D721Med (cell line): ENCODE measurements around the gene CCDC60.
A peak's percentile ranks its signal among the peaks of the same experiment; 100 is the strongest.

ENCODE experiments used
- DNase-seq: peaks from one replicate; pipeline ENCODE4 v3.0.0; 2011; ENCODE audit warnings: low spot score; ENCODE audit not compliant: insufficient read length
- FAIRE-seq: peaks from 2 replicates; lab custom pipeline; 2011; peaks lifted over from hg19 to GRCh38; lab: Jason Lieb, UNC
- TF ChIP-seq, protein P1 (sequence below): IDR thresholded peaks from 2 replicates; pipeline ENCODE4 v1.5.1; 2012; ENCODE audit warnings: mild to moderate bottlenecking, control low read depth; ENCODE audit not compliant: insufficient read depth; ENCODE audit errors: missing control alignments

Gene CCDC60

DNA sequence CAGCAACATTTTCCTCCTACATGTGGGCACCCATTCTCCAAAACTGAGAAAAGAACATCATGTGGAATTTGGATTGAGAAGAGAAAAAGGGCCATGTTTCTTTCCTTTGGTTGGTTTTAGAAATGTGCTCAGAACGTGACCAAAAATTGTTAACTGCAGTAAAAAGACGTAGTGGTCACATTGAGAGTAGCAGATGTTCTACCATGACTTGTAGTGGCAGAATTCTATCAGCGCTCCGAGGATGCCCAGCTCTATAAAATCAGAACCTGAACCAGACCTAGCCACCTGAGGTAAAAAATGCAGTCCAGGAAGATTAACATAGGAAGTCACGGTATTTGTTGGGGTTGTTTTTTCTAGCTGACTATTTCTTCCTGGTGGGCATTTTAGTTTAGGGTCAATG is 157.3 kb downstream of the CCDC60 start:
- TF ChIP-seq, protein P1, sequence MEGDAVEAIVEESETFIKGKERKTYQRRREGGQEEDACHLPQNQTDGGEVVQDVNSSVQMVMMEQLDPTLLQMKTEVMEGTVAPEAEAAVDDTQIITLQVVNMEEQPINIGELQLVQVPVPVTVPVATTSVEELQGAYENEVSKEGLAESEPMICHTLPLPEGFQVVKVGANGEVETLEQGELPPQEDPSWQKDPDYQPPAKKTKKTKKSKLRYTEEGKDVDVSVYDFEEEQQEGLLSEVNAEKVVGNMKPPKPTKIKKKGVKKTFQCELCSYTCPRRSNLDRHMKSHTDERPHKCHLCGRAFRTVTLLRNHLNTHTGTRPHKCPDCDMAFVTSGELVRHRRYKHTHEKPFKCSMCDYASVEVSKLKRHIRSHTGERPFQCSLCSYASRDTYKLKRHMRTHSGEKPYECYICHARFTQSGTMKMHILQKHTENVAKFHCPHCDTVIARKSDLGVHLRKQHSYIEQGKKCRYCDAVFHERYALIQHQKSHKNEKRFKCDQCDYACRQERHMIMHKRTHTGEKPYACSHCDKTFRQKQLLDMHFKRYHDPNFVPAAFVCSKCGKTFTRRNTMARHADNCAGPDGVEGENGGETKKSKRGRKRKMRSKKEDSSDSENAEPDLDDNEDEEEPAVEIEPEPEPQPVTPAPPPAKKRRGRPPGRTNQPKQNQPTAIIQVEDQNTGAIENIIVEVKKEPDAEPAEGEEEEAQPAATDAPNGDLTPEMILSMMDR = no peak
- DNase-seq = no peak
- no peak for FAIRE-seq

DNA sequence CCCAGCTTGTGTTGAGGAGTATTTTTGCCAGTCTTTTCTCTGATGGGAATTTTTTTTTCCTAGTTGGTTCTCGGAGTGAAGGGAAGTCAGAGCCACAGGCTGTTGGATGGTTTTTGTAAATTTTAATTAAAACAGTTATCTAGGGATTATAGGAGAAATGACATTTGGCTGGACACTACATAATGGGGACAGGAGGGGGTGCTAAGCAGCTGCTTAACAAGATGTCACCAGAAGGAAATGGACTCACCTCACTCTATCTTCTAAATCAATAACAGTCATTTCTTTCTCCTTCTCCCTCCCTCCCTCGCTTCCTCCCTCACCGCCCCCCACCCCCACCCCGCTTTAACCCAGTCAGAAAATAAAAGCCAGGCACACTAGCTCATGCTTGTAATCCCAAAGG is 165.7 kb downstream of the CCDC60 start:
- DNase-seq (no peak), FAIRE-seq (no peak)
- TF ChIP-seq, protein P1 = no peak

GRCh38 chr12:119501052-119501451 is 166.5 kb downstream of the CCDC60 start:
- no peak for DNase-seq
- no peak for FAIRE-seq
- TF ChIP-seq, protein P1 = no peak

DNA sequence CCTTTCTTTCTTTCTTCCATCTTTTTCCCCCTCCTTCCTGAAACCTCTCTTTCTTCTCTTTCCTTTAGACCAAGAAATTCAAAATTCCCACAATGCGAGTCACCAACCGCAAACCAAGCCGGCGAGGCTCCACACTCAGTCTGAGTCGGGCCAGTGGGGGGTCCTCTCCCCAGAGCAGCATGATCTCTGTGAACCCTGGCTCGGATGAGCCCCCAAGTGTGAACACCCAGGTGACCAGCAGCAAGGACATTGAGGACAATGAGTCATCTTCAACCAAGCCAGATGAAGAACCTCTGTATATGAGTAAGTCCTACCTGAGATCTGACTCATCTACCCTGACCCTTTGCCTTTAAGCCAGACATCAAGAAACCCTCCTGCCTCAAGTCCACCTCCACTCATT is 170.5 kb downstream of the CCDC60 start:
- DNase-seq (no peak), FAIRE-seq (no peak)
- TF ChIP-seq, protein P1 = no peak

- DNase-seq = no peak
- TF ChIP-seq, protein P1 = no peak
- no peak for FAIRE-seq
Measured at GRCh38 chr12:119512772-119513497, 178.4 kb downstream of the CCDC60 start.

GRCh38 chr12:119528241-119528640 is 193.7 kb downstream of the CCDC60 start:
- FAIRE-seq (no peak), DNase-seq (no peak)
- TF ChIP-seq, protein P1 = no peak

DNA sequence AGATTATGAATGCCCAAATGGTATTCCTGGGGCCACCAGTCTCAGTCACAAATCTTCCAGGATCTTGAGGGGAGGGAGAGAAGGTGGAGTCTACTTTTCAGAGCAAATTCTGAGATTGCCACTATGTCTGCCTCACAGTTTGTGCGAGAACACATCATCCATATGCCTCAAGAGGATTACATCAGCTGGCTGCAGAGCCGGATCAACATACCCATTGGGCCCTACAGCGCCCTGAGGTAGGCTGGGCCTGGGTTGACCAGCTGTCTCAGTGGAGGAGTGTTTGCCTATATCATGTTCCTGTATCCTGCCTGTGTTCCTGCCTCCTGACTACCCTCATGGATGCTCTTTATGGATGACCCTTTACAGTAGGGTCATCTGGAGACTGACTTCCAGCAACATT is 205.9 kb downstream of the CCDC60 start:
- no peak for FAIRE-seq
- TF ChIP-seq, protein P1 = no peak
- DNase-seq = peak; percentile 15
